Spleen (tissue), 11 donors: Measurements from ENCODE around the gene DCX. TPM values are rescaled to one million over a fixed set of nuclear protein-coding genes. Genes with fewer than 3 reads are reported as not detected.

Experiments used
- DNase-seq: peaks from one replicate; pipeline ENCODE4 v3.0.0-alpha.2; 2020
- H3K27ac ChIP-seq, 8 donors: fragments of 200-600 bp; sonication (generic) in 7 of 8; 1 replicate in 4 of 8; 2 replicates in 4 of 8; pipeline versions ENCODE4 v1.5.0 to v1.8.0; 2016 to 2021; ENCODE audit warnings: inconsistent platforms in 4 of 8, mild to moderate bottlenecking in 4 of 8, moderate library complexity in 1 of 8
- H3K27me3 ChIP-seq, 7 donors: fragments of 200-600 bp; sonication (generic) in 6 of 7; replicated peaks in 1 of 7; 1 replicate in 4 of 7; 2 replicates in 3 of 7; pipeline versions ENCODE4 v1.5.0 to v1.8.0; 2016 to 2021; ENCODE audit warnings: inconsistent platforms in 3 of 7, mild to moderate bottlenecking in 1 of 7
- H3K36me3 ChIP-seq, 6 donors: fragments of 200-600 bp; sonication (generic) in 5 of 6; 1 replicate in 4 of 6; 2 replicates in 2 of 6; pipeline versions ENCODE4 v1.5.0 to v1.8.0; 2016 to 2021; ENCODE audit warnings: inconsistent platforms in 2 of 6
- H3K4me1 ChIP-seq, 6 donors: fragments of 200-600 bp; sonication (generic) in 5 of 6; 1 replicate in 3 of 6; 2 replicates in 3 of 6; pipeline versions ENCODE4 v1.5.0 to v1.8.0; 2016 to 2021; ENCODE audit warnings: inconsistent platforms in 3 of 6
- H3K4me3 ChIP-seq, 8 donors: fragments of 200-600 bp; sonication (generic) in 7 of 8; 1 replicate in 4 of 8; 2 replicates in 4 of 8; pipeline versions ENCODE4 v1.5.0 to v1.8.0; 2016 to 2021; ENCODE audit warnings: inconsistent platforms in 4 of 8, mild to moderate bottlenecking in 4 of 8, moderate library complexity in 2 of 8
- H3K9me3 ChIP-seq, 8 donors: fragments of 200-600 bp; sonication (generic) in 7 of 8; 1 replicate in 4 of 8; 2 replicates in 4 of 8; pipeline versions ENCODE4 v1.5.0 to v1.8.0; 2016 to 2021; ENCODE audit warnings: inconsistent platforms in 4 of 8
- CTCF ChIP-seq, 11 experiments: fragments of 200-600 bp in 7 of 11; fragments of 450-650 bp in 4 of 11; sonication (generic) in 4 of 11; IDR thresholded peaks in 8 of 11; conservative IDR thresholded peaks in 3 of 11; 1 replicate in 7 of 11; 2 replicates in 4 of 11; pipeline versions ENCODE4 v1.4.0 to v1.8.0; 2016 to 2021; ENCODE audit warnings: antibody characterized with exemption in 11 of 11, inconsistent platforms in 4 of 11, mild to moderate bottlenecking in 1 of 11
- POLR2A ChIP-seq, 3 donors: fragments of 450-650 bp; IDR thresholded peaks; one replicate each; pipeline ENCODE4 v1.5.1; 2017; ENCODE audit warnings: antibody characterized with exemption in 3 of 3, mild to moderate bottlenecking in 1 of 3
- POLR2AphosphoS5 ChIP-seq, 3 donors: sonication (generic); formaldehyde crosslinking; IDR thresholded peaks; one replicate each; pipeline ENCODE4 v1.5.1; 2017; ENCODE audit warnings: antibody characterized with exemption in 3 of 3
- WGBS, 5 donors: extraction: QIAGEN DNeasy Blood & Tissue Kit in 3 of 5; methylation state at CpG; one replicate each; pipeline versions ENCODE4 v1.1.5 to v1.1.7; 2013 to 2018; 5-methylcytosine and 5-hydroxymethylcytosine counted together
- intact Hi-C: fragments of 100-400 bp; cut with DNase I; formaldehyde crosslinking; loops from one replicate; pipeline ENCODE4 v1.15.0; 2023; ENCODE audit warnings: low total_unique reads
- polyA plus RNA-seq, 3 donors: library from polyadenylated mRNA; stranded (reverse); fragments of 200-250 nt; gene quantifications; one replicate each; pipeline ENCODE4 v1.2.1, GENCODE V29; 2013
- total RNA-seq, 7 donors: library from RNA; depleted of rRNA in 3 of 7; stranded (reverse); fragments of >200 nt in 3 of 7; fragmentation: NEBNext Ultra II Directional in 4 of 7; extraction: Animal tissue kit (Norgen Biotek cat#: 25700) in 4 of 7; gene quantifications; one replicate each; pipeline versions ENCODE4 v1.1.0 to v1.2.1, GENCODE V29; 2016 to 2021
- donor health status: healthy with polysubstance abuse.
- donor health status: DM: no; HTN: no; CAD: no; lungs with moderate emphysema.
- donor health status: DM: no; HTN: no; CAD: no.
- donor health status: Bipolar disorder and iron deficiency.
- donor health status: healthy.
- donor health status: DM: no; HTN: no; CAD: no.
- donor health status: DM: yes; HTN: yes; CAD: no.

DCX gene
- total and polyA plus RNA-seq, 10 donors: 0.02 to 0.06 (median 0.02) TPM; not detected in 7

DNA sequence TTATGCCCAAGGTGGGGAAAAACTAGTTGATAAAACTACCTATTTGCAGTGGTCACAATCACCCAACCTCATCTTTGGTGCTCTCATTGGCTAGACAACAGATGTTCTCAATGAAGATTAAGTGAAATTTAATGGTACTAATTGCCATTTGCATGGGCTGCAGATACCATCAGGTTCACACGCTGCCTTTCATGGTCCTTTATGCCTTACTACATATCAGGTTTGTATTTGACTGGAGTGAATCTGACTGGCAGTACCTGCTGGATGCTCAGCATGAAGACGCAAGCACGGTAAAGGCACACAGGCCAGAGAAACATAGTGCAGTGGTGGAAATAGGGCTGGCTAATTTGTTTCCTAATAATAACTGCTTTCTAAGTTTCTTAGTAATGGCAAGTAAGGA is 48.3 kb downstream of the DCX start:
- DNase-seq: no peak
- H3K27ac ChIP-seq: no peak overlapping the region
- H3K9me3 ChIP-seq: no peaks in the 10 kb centered on the region
- no peaks in the 10 kb centered on the region for H3K36me3 ChIP-seq
- intact Hi-C loops: no loop called here
- H3K4me1 ChIP-seq: no peaks in the 10 kb centered on the region
- no peaks in the 10 kb centered on the region for H3K27me3 ChIP-seq
- WGBS, 5 donors: 67 to 92% (median 79%) methylated on average over 1 to 3 of the region's 3 CpGs
- no peak overlapping the region for H3K4me3 ChIP-seq
- TF ChIP-seq CTCF (IDR thresholded peaks at IDR 0.05 in 8 of 11, conservative IDR thresholded peaks at IDR 0.05 in 3 of 11): no peak
- TF ChIP-seq POLR2AphosphoS5 (IDR thresholded peaks at IDR 0.05): no peak
- no peak for TF ChIP-seq POLR2A (IDR thresholded peaks at IDR 0.05)

- no peaks in the 10 kb centered on the region for H3K4me1 ChIP-seq
- no peaks in the 10 kb centered on the region for H3K9me3 ChIP-seq
- TF ChIP-seq POLR2AphosphoS5 (IDR thresholded peaks at IDR 0.05): no peak
- no peak for TF ChIP-seq POLR2A (IDR thresholded peaks at IDR 0.05)
- no peak for TF ChIP-seq CTCF (IDR thresholded peaks at IDR 0.05 in 8 of 11, conservative IDR thresholded peaks at IDR 0.05 in 3 of 11)
- no peak overlapping the region for H3K4me3 ChIP-seq
- H3K36me3 ChIP-seq: no peaks in the 10 kb centered on the region
- H3K27me3 ChIP-seq: peaks cover 0 to 11% (median 0%) of the 10 kb centered on the region in 7 donors
- 63 to 93% (median 73%) methylated on average over 1 of the region's 1 CpG for WGBS, 5 donors
- H3K27ac ChIP-seq: no peak overlapping the region
- intact Hi-C loops: no loop called here
- DNase-seq: no peak
Measured at GRCh38 chrX:111361751-111362150, 50.2 kb downstream of the DCX start.

- H3K4me1 ChIP-seq: no peaks in the 10 kb centered on the region
- no peak overlapping the region for H3K4me3 ChIP-seq
- 32 to 52% (median 47%) methylated on average over 3 of the region's 3 CpGs for WGBS, 5 donors
- DNase-seq: no peak
- no peak overlapping the region for H3K27ac ChIP-seq
- H3K9me3 ChIP-seq: no peaks in the 10 kb centered on the region
- H3K27me3 ChIP-seq: peaks cover 0 to 11% (median 0%) of the 10 kb centered on the region in 7 donors
- TF ChIP-seq POLR2A (IDR thresholded peaks at IDR 0.05) (no peak), CTCF (IDR thresholded peaks at IDR 0.05 in 8 of 11, conservative IDR thresholded peaks at IDR 0.05 in 3 of 11) (no peak), POLR2AphosphoS5 (IDR thresholded peaks at IDR 0.05) (no peak)
- intact Hi-C loops: no loop called here
- no peaks in the 10 kb centered on the region for H3K36me3 ChIP-seq
Measured at GRCh38 chrX:111360839-111361238, 51.2 kb downstream of the DCX start.

- TF ChIP-seq POLR2A (IDR thresholded peaks at IDR 0.05): no peak
- no peak for TF ChIP-seq CTCF (IDR thresholded peaks at IDR 0.05 in 8 of 11, conservative IDR thresholded peaks at IDR 0.05 in 3 of 11)
- TF ChIP-seq POLR2AphosphoS5 (IDR thresholded peaks at IDR 0.05): no peak
- no peak overlapping the region for H3K4me3 ChIP-seq
- 66 to 86% (median 82%) methylated on average over 2 of the region's 2 CpGs for WGBS, 5 donors
- H3K4me1 ChIP-seq: no peaks in the 10 kb centered on the region
- no peak overlapping the region for H3K27ac ChIP-seq
- no peaks in the 10 kb centered on the region for H3K9me3 ChIP-seq
- no peak for DNase-seq
- intact Hi-C loops: no loop called here
- peaks cover 0 to 11% (median 0%) of the 10 kb centered on the region in 7 donors for H3K27me3 ChIP-seq
- H3K36me3 ChIP-seq: no peaks in the 10 kb centered on the region
Measured at GRCh38 chrX:111355523-111356115, 56.4 kb downstream of the DCX start.
